Heart left ventricle (tissue), 16 donors: ENCODE data around the gene DRD1. TPM values are rescaled to one million over a fixed set of nuclear protein-coding genes. Genes with fewer than 3 reads are reported as not detected.
"Not testable (repeated sequence)": the region's sequence is repeated elsewhere in the genome, so short reads cannot be mapped to it uniquely, and the experiment has no call there.

Experiments used
- ATAC-seq, 4 donors: fragments of 200-7000 bp; cut with Tn5 transposase; one replicate each; pipeline ENCODE4 v1.9.1; 2020 to 2022; ENCODE audit warnings: moderate library complexity in 4 of 4, mild to moderate bottlenecking in 3 of 4, moderate number of reproducible peaks in 1 of 4
- DNase-seq, 5 donors: peaks; one replicate each; pipeline ENCODE4 v3.0.0-alpha.2; 2020
- H3K27ac ChIP-seq, 12 donors: fragments of 200-600 bp; sonication (generic) in 4 of 12; one replicate each; pipeline versions ENCODE4 v1.5.0 to v1.8.0; 2016 to 2022; ENCODE audit warnings: mild to moderate bottlenecking in 2 of 12
- H3K27me3 ChIP-seq, 9 donors: fragments of 200-600 bp; sonication (generic) in 2 of 9; one replicate each; pipeline versions ENCODE4 v1.5.1 to v1.8.0; 2016 to 2022; ENCODE audit warnings: mild to moderate bottlenecking in 3 of 9
- H3K36me3 ChIP-seq, 9 donors: fragments of 200-600 bp; sonication (generic) in 2 of 9; one replicate each; pipeline versions ENCODE4 v1.5.0 to v1.8.0; 2018 to 2022; ENCODE audit warnings: mild to moderate bottlenecking in 2 of 9
- H3K4me1 ChIP-seq, 12 donors: fragments of 200-600 bp; sonication (generic) in 4 of 12; one replicate each; pipeline versions ENCODE4 v1.5.0 to v1.8.0; 2016 to 2022; ENCODE audit warnings: mild to moderate bottlenecking in 3 of 12
- H3K4me3 ChIP-seq, 12 donors: fragments of 200-600 bp; sonication (generic) in 4 of 12; one replicate each; pipeline versions ENCODE4 v1.5.0 to v1.8.0; 2017 to 2022; ENCODE audit warnings: mild to moderate bottlenecking in 9 of 12, moderate library complexity in 4 of 12
- H3K9me3 ChIP-seq, 12 donors: fragments of 200-600 bp; sonication (generic) in 4 of 12; one replicate each; pipeline versions ENCODE4 v1.5.0 to v1.8.0; 2016 to 2022; ENCODE audit warnings: mild to moderate bottlenecking in 1 of 12
- CTCF ChIP-seq, 12 donors: fragments of 200-600 bp; sonication (generic) in 4 of 12; IDR thresholded peaks; one replicate each; pipeline versions ENCODE4 v1.5.0 to v1.8.0; 2018 to 2022; ENCODE audit warnings: antibody characterized with exemption in 12 of 12, mild to moderate bottlenecking in 5 of 12
- POLR2A ChIP-seq, 2 donors: fragments of 450-650 bp; IDR thresholded peaks; one replicate each; pipeline ENCODE4 v1.6.1; 2017; ENCODE audit warnings: antibody characterized with exemption in 2 of 2, mild to moderate bottlenecking in 2 of 2, moderate library complexity in 2 of 2
- WGBS, 4 donors: extraction: QIAGEN DNeasy Blood & Tissue Kit in 2 of 4; methylation state at CpG; one replicate each; pipeline versions ENCODE4 v1.1.5 to v1.1.7; 2013 to 2018; 5-methylcytosine and 5-hydroxymethylcytosine counted together
- intact Hi-C, 10 donors: fragments of 100-400 bp; cut with DNase I; formaldehyde crosslinking; loops; one replicate each; pipeline versions ENCODE4 v1.11.1 to v1.14.2; 2022
- polyA plus RNA-seq, 2 donors: library from polyadenylated mRNA; stranded (reverse); fragments of 200-250 nt; gene quantifications; one replicate each; pipeline ENCODE4 v1.2.3, GENCODE V29; 2013
- total RNA-seq, 9 donors: library from RNA; depleted of rRNA in 2 of 9; stranded (reverse); fragments of >200 nt in 2 of 9; fragmentation: NEBNext Ultra II Directional in 3 of 9; extraction: Animal tissue kit (Norgen Biotek cat#: 25700) in 3 of 9; gene quantifications; one replicate each; pipeline versions ENCODE4 v1.1.0 to v1.2.4, GENCODE V29; 2016 to 2023
- donor health status: ischemic (EF 13 %, LVEDD 7.1; RV severe dilation, severe dysfunction).
- donor health status: healthy with polysubstance abuse.
- donor health status: DM: no; HTN: yes; CAD: no.
- donor health status: DM: no; HTN: no; CAD: no.
- donor health status: ischemic (EF 25% LVEDD 6.9; RV normal size, moderate dysfunction).
- donor health status: ischemic (EF 25% LVEDD 5.7; RV mildly dilated, moderate dysfunction).
- donor health status: healthy.
- donor health status: DM: yes; HTN: yes; CAD: no.
- donor health status: ischemic (EF 35%, LVEDD 5.7; RV mildly dilated, moderate dysfunction).
- donor health status: nonischemic (EF 11% LVEDD 7.7; RV severe dilation, severe dysfunction).
- donor health status: DM: yes; HTN: yes; CAD: no.
- donor health status: PGD.
- donor health status: ischemic (EF 29% LVEDD 5.4; RV normal size, mild dysfunction).
- donor health status: nonischemic (EF 23%, LVEDD 6.1; RV moderate dilation, normal function).

The DRD1 gene
- total and polyA plus RNA-seq, 11 donors = 0.07 to 0.11 (median 0.10) TPM; not detected in 8

- DNase-seq = no peak
- no peak for TF ChIP-seq CTCF (IDR thresholded peaks at IDR 0.05)
- no peak for TF ChIP-seq POLR2A (IDR thresholded peaks at IDR 0.05)
- no peak overlapping the region for H3K27ac ChIP-seq
- H3K4me1 ChIP-seq = no peaks in the 10 kb centered on the region
- no peak for ATAC-seq
- H3K4me3 ChIP-seq = no peak overlapping the region
- intact Hi-C loops = no loop called here
- no peaks in the 10 kb centered on the region for H3K36me3 ChIP-seq
- H3K27me3 ChIP-seq = peaks cover 0 to 43% (median 3%) of the 10 kb centered on the region in 9 donors
- no peaks in the 10 kb centered on the region for H3K9me3 ChIP-seq
- WGBS, 4 donors = 60 to 73% (median 66%) methylated on average over 8 of the region's 8 CpGs
Measured at GRCh38 chr5:175436359-175436758, 7.6 kb downstream of the DRD1 start.

GRCh38 chr5:175434800-175435199 is 9.2 kb downstream of the DRD1 start:
- 63 to 67% (median 64%) methylated on average over 6 of the region's 6 CpGs for WGBS, 4 donors
- H3K9me3 ChIP-seq = no peaks in the 10 kb centered on the region
- H3K27me3 ChIP-seq = peaks cover 0 to 28% (median 3%) of the 10 kb centered on the region in 9 donors
- intact Hi-C loops = loop anchor here in 1 of 10 donors (1.0 kb wide), 1 partner anchor 15 kb away; no protein-coding TSS in a partner anchor
- H3K27ac ChIP-seq = no peak overlapping the region
- TF ChIP-seq CTCF (IDR thresholded peaks at IDR 0.05) = no peak
- TF ChIP-seq POLR2A (IDR thresholded peaks at IDR 0.05) = no peak
- H3K4me1 ChIP-seq = no peaks in the 10 kb centered on the region
- H3K4me3 ChIP-seq = no peak overlapping the region
- H3K36me3 ChIP-seq = no peaks in the 10 kb centered on the region
- ATAC-seq (no peak), DNase-seq (no peak)

GRCh38 chr5:175427762-175428161 is 16.2 kb downstream of the DRD1 start:
- intact Hi-C loops = no loop called here

GRCh38 chr5:175424594-175424993 is 19.4 kb downstream of the DRD1 start:
- H3K27ac ChIP-seq, ATAC-seq, DNase-seq, H3K36me3 ChIP-seq, intact Hi-C loops, H3K4me1 ChIP-seq, H3K4me3 ChIP-seq: not testable (repeated sequence)
- peaks cover 0 to 13% (median 0%) of the 10 kb centered on the region in 9 donors for H3K27me3 ChIP-seq
- H3K9me3 ChIP-seq = peaks cover 0 to 14% (median 1%) of the 10 kb centered on the region in 12 donors

More at GRCh38 chr5:175427762-175428161, 16.2 kb downstream of the DRD1 start:
- no peaks in the 10 kb centered on the region for H3K4me1 ChIP-seq
- H3K4me3 ChIP-seq = no peak overlapping the region
- WGBS, 4 donors = 75 to 81% (median 76%) methylated on average over 2 of the region's 2 CpGs
- ATAC-seq (no peak), DNase-seq (no peak)
- peaks cover 0 to 14% (median 0%) of the 10 kb centered on the region in 12 donors for H3K9me3 ChIP-seq
- H3K27ac ChIP-seq = no peak overlapping the region
- peaks cover 0 to 8% (median 0%) of the 10 kb centered on the region in 9 donors for H3K27me3 ChIP-seq
- no peaks in the 10 kb centered on the region for H3K36me3 ChIP-seq
- TF ChIP-seq CTCF (IDR thresholded peaks at IDR 0.05) = no peak
- TF ChIP-seq POLR2A (IDR thresholded peaks at IDR 0.05) = no peak

GRCh38 chr5:175422058-175422457 is 21.9 kb downstream of the DRD1 start:
- no peaks in the 10 kb centered on the region for H3K4me1 ChIP-seq
- no peak overlapping the region for H3K27ac ChIP-seq
- no peak overlapping the region for H3K4me3 ChIP-seq
- ATAC-seq (no peak), DNase-seq (no peak)
- H3K27me3 ChIP-seq = peaks cover 0 to 11% (median 0%) of the 10 kb centered on the region in 9 donors
- intact Hi-C loops = no loop called here
- H3K36me3 ChIP-seq = no peaks in the 10 kb centered on the region
- TF ChIP-seq CTCF (IDR thresholded peaks at IDR 0.05) (no peak), POLR2A (IDR thresholded peaks at IDR 0.05) (no peak)
- peaks cover 0 to 5% (median 0%) of the 10 kb centered on the region in 12 donors for H3K9me3 ChIP-seq
- WGBS, 4 donors = 70 to 81% (median 76%) methylated on average over 2 of the region's 2 CpGs
